Stomach (tissue), 4 donors: ENCODE measurements around the gene SCMH1.

ENCODE experiments used
- POLR2A ChIP-seq, 4 donors: fragments of 450-650 bp; IDR thresholded peaks; one replicate each; pipeline ENCODE4 v1.6.1; 2016; ENCODE audit warnings: antibody characterized with exemption in 4 of 4, control low read depth in 2 of 4, mild to moderate bottlenecking in 1 of 4, moderate library complexity in 1 of 4
- POLR2AphosphoS5 ChIP-seq, 3 donors: sonication (generic); formaldehyde crosslinking; IDR thresholded peaks; one replicate each; pipeline ENCODE4 v1.6.1; 2016; ENCODE audit warnings: antibody characterized with exemption in 3 of 3

- TF ChIP-seq POLR2A (IDR thresholded peaks at IDR 0.05) (no peak), POLR2AphosphoS5 (IDR thresholded peaks at IDR 0.05) (no peak)
Observed at GRCh38 chr1:41019353-41019745, 222.8 kb downstream of the SCMH1 start.
